ENCODE data around the gene PLXNA2. TPM values are rescaled to one million over a fixed set of nuclear protein-coding genes. Genes with fewer than 3 reads are reported as not detected.

PLXNA2 gene
- total and polyA plus RNA-seq, 2 donors (not counting 1 experiment from before 2014, with no cell fraction given): 0.31 to 1.2 TPM

- H3K27ac ChIP-seq (ENCODE audit: low read length in 2 of 2): no peak overlapping the region
- no peak overlapping the region for H3K4me3 Mint-ChIP-seq
- H3K9ac ChIP-seq (ENCODE audit: low read length): no peak overlapping the region
- ATAC-seq (ENCODE audit: low read depth): no peak
- H3K9me3 Mint-ChIP-seq (ENCODE audit: insufficient read depth): no peaks in the 10 kb centered on the region
- H3K79me2 ChIP-seq (ENCODE audit: control insufficient read depth, insufficient read depth, low read length): no peaks in the 10 kb centered on the region
- peaks cover 8% of the 10 kb centered on the region for H3K27me3 Mint-ChIP-seq
- no peak for DNase-seq
- no peaks in the 10 kb centered on the region for H4K20me1 ChIP-seq (ENCODE audit: control insufficient read depth, insufficient read depth, low read length, poor library complexity, severe bottlenecking)
- H2AFZ ChIP-seq (ENCODE audit: insufficient read depth, low read depth, low read length, poor library complexity, severe bottlenecking): no peak overlapping the region
- H3K27me3 ChIP-seq (replicated peaks in 1 of 4; ENCODE audit: control extremely low read depth in 1 of 4, control insufficient read depth in 3 of 4, insufficient read depth in 4 of 4, low read length in 3 of 4): no peaks in the 10 kb centered on the region
- no peaks in the 10 kb centered on the region for H3K4me1 Mint-ChIP-seq
- H3K4me2 ChIP-seq (replicated peaks; ENCODE audit: low read depth, low read length, poor library complexity, severe bottlenecking): no peak overlapping the region
- ChIA-PET POLR2A (no interaction called here), CTCF (no interaction called here)
- H3K36me3 ChIP-seq (replicated peaks in 1 of 2; ENCODE audit: control extremely low read depth in 1 of 2, control insufficient read depth in 1 of 2, extremely low read depth in 1 of 2, insufficient read depth in 2 of 2, low read length in 1 of 2): no peaks in the 10 kb centered on the region
- H3K27ac Mint-ChIP-seq: no peak overlapping the region
- H3K9me3 ChIP-seq (ENCODE audit: control extremely low read depth in 1 of 3, control insufficient read depth in 2 of 3, insufficient read depth in 1 of 3, low read length in 2 of 3): no peaks in the 10 kb centered on the region
- no peak for TF ChIP-seq CTCF (IDR thresholded peaks at IDR 0.05)
- no peak for TF ChIP-seq EZH2 (IDR thresholded peaks at IDR 0.05; ENCODE audit: borderline replicate concordance, insufficient read depth, low read depth, low read length, poor library complexity, severe bottlenecking)
- intact Hi-C loops (cut with micrococcal nuclease): no loop called here
- no peak overlapping the region for H3K4me3 ChIP-seq (ENCODE audit: control extremely low read depth in 1 of 5, extremely low read depth in 1 of 5, insufficient read depth in 1 of 5, low read depth in 2 of 5, low read length in 4 of 5)
- no peaks in the 10 kb centered on the region for H3K4me1 ChIP-seq (ENCODE audit: control insufficient read depth in 2 of 2, insufficient read depth in 2 of 2, low read length in 2 of 2)
- 94% methylated on average over 7 of the region's 15 CpGs for WGBS (ENCODE audit: insufficient coverage)
These were observed 89.2 kb downstream of the PLXNA2 start for GRCh38 chr1:208154679-208155642.

- no peaks in the 10 kb centered on the region for H3K36me3 ChIP-seq (replicated peaks in 1 of 2; ENCODE audit: control extremely low read depth in 1 of 2, control insufficient read depth in 1 of 2, extremely low read depth in 1 of 2, insufficient read depth in 2 of 2, low read length in 1 of 2)
- TF ChIP-seq CTCF (IDR thresholded peaks at IDR 0.05): no peak
- H4K20me1 ChIP-seq (ENCODE audit: control insufficient read depth, insufficient read depth, low read length, poor library complexity, severe bottlenecking): no peaks in the 10 kb centered on the region
- Mint-ChIP-seq H3K9me3 (ENCODE audit: insufficient read depth) (no peaks in the 10 kb centered on the region), H3K27ac (no peak overlapping the region), H3K27me3 (peaks cover 5% of the 10 kb centered on the region), H3K4me3 (no peak overlapping the region), H3K4me1 (no peaks in the 10 kb centered on the region)
- ChIA-PET CTCF (no interaction called here), POLR2A (interaction anchor here (0.6 kb wide), 1 partner anchor 1373 kb away, joined by 7 read pairs; no protein-coding TSS in a partner anchor)
- 8% methylated on average over 5 of the region's 7 CpGs for WGBS (ENCODE audit: insufficient coverage)
- H2AFZ ChIP-seq (ENCODE audit: insufficient read depth, low read depth, low read length, poor library complexity, severe bottlenecking): no peak overlapping the region
- no peaks in the 10 kb centered on the region for H3K79me2 ChIP-seq (ENCODE audit: control insufficient read depth, insufficient read depth, low read length)
- no peaks in the 10 kb centered on the region for H3K27me3 ChIP-seq (replicated peaks in 1 of 4; ENCODE audit: control extremely low read depth in 1 of 4, control insufficient read depth in 3 of 4, insufficient read depth in 4 of 4, low read length in 3 of 4)
- no peak overlapping the region for H3K4me2 ChIP-seq (replicated peaks; ENCODE audit: low read depth, low read length, poor library complexity, severe bottlenecking)
- ATAC-seq (ENCODE audit: low read depth) (no peak), DNase-seq (no peak)
- no peaks in the 10 kb centered on the region for H3K4me1 ChIP-seq (ENCODE audit: control insufficient read depth in 2 of 2, insufficient read depth in 2 of 2, low read length in 2 of 2)
- H3K9me3 ChIP-seq (ENCODE audit: control extremely low read depth in 1 of 3, control insufficient read depth in 2 of 3, insufficient read depth in 1 of 3, low read length in 2 of 3): no peaks in the 10 kb centered on the region
- no peak overlapping the region for H3K27ac ChIP-seq (ENCODE audit: low read length in 2 of 2)
- intact Hi-C loops (cut with micrococcal nuclease): no loop called here
- H3K4me3 ChIP-seq (ENCODE audit: control extremely low read depth in 1 of 5, extremely low read depth in 1 of 5, insufficient read depth in 1 of 5, low read depth in 2 of 5, low read length in 4 of 5): no peak overlapping the region
- H3K9ac ChIP-seq (ENCODE audit: low read length): no peak overlapping the region
These were observed 90.1 kb downstream of the PLXNA2 start for GRCh38 chr1:208154040-208154439.
